SK-MEL-5 (cell line): ENCODE measurements around the gene STYXL2. TPM values are rescaled to one million over a fixed set of nuclear protein-coding genes. Genes with fewer than 3 reads are reported as not detected.

Experiments used
- DNase-seq: peaks from one replicate; pipeline ENCODE4 v3.0.0-alpha.2; 2016; ENCODE audit warnings: low read depth, low spot score
- in situ Hi-C: cut with HindIII; loops from 2 replicates; pipeline ENCODE4 v1.10.0; 2016; ENCODE audit warnings: low sequenced_read_pairs, high pct_unique_total_duplicates, low pct_unique_long_range_greater_than_20kb
- total RNA-seq: library from RNA; depleted of rRNA; stranded (reverse); fragments of >200 nt; shearing (Covaris generic); gene quantifications from 2 replicates; pipeline ENCODE4 v1.2.3, GENCODE V29; 2014

STYXL2 gene
- total RNA-seq, 1 experiment from 2014 or later = not detected

GRCh38 chr1:167121375-167122120, 27.7 kb downstream of the STYXL2 start:
- in situ Hi-C loops = no loop called here
- no peak for DNase-seq

GRCh38 chr1:167122121-167122480, 28.2 kb downstream of the STYXL2 start:
- no peak for DNase-seq
- in situ Hi-C loops = no loop called here

- in situ Hi-C loops = no loop called here
- no peak for DNase-seq
Observed at GRCh38 chr1:167122568-167122967, 28.7 kb downstream of the STYXL2 start.

- in situ Hi-C loops = no loop called here
Observed at GRCh38 chr1:167126317-167126716, 32.4 kb downstream of the STYXL2 start.

GRCh38 chr1:167126811-167127210, 32.9 kb downstream of the STYXL2 start:
- no peak for DNase-seq
- in situ Hi-C loops = no loop called here

More at GRCh38 chr1:167126317-167126716, 32.4 kb downstream of the STYXL2 start:
- no peak for DNase-seq

- no peak for DNase-seq
- in situ Hi-C loops = no loop called here
Observed at GRCh38 chr1:167127236-167127635, 33.4 kb downstream of the STYXL2 start.

GRCh38 chr1:167127661-167128060, 33.8 kb downstream of the STYXL2 start:
- no peak for DNase-seq
- in situ Hi-C loops = no loop called here

GRCh38 chr1:167128261-167129227, 34.7 kb downstream of the STYXL2 start:
- in situ Hi-C loops = no loop called here
- DNase-seq = peak; percentile 30

- DNase-seq = no peak
- in situ Hi-C loops = no loop called here
Observed at GRCh38 chr1:167130829-167131510, 37.1 kb downstream of the STYXL2 start.

- in situ Hi-C loops = no loop called here
- DNase-seq = no peak
Observed at GRCh38 chr1:167132301-167133010, 38.6 kb downstream of the STYXL2 start.

GRCh38 chr1:167135281-167135840, 41.5 kb downstream of the STYXL2 start:
- no peak for DNase-seq
- in situ Hi-C loops = no loop called here

GRCh38 chr1:167136191-167136614, 42.3 kb downstream of the STYXL2 start:
- in situ Hi-C loops = no loop called here

GRCh38 chr1:167136806-167137205, 42.9 kb downstream of the STYXL2 start:
- DNase-seq = no peak
- in situ Hi-C loops = no loop called here

More at GRCh38 chr1:167136191-167136614, 42.3 kb downstream of the STYXL2 start:
- peak; percentile 26 for DNase-seq

GRCh38 chr1:167137332-167137781, 43.5 kb downstream of the STYXL2 start:
- no peak for DNase-seq
- in situ Hi-C loops = no loop called here

GRCh38 chr1:167137793-167138510, 44.1 kb downstream of the STYXL2 start:
- in situ Hi-C loops = no loop called here
- DNase-seq = no peak

- no peak for DNase-seq
- in situ Hi-C loops = no loop called here
Observed at GRCh38 chr1:167138703-167139102, 44.8 kb downstream of the STYXL2 start.
